Breast epithelium (tissue), 3 donors: ENCODE results near the gene NELL1.

Experiments used
- CTCF ChIP-seq, 3 donors: fragments of 450-650 bp; IDR thresholded peaks; one replicate each; pipeline ENCODE4 v1.5.1; 2016 to 2017; ENCODE audit warnings: antibody characterized with exemption in 3 of 3, mild to moderate bottlenecking in 3 of 3, moderate library complexity in 3 of 3
- POLR2AphosphoS5 ChIP-seq, 3 donors: sonication (generic); formaldehyde crosslinking; IDR thresholded peaks; one replicate each; pipeline ENCODE4 v1.6.1; 2017; ENCODE audit warnings: antibody characterized with exemption in 3 of 3

DNA sequence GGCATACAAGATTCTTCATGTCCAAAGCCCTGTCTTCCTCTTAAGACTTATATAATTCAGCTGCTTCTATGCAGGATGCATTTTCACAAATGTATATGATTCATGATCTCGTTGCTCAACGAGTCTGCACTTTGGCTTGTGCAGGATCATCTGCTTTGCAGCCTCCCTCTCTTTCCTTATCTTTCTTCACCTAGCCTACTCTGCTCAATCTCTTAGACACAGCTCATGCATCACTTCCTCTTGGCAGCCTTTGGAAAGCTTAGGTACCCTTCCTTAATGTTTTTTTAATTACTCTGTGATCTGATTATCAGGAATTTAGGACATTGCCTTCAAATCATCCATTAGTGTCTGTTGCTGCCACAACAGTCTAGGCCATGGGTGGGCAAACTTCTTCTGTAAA is 673.8 kb downstream of the NELL1 start:
- TF ChIP-seq CTCF (IDR thresholded peaks at IDR 0.05), result no peak
- no peak for TF ChIP-seq POLR2AphosphoS5 (IDR thresholded peaks at IDR 0.05)
